Measurements from ENCODE around the gene GPX2. TPM values are rescaled to one million over a fixed set of nuclear protein-coding genes. Genes with fewer than 3 reads are reported as not detected.

The GPX2 gene
- total and polyA plus RNA-seq, 7 donors = 1.9 to 1,392 (median 374) TPM; not detected in 3

- no peak overlapping the region for H3K4me3 ChIP-seq
- no peaks in the 10 kb centered on the region for H3K4me1 ChIP-seq
- H3K27ac ChIP-seq = no peak overlapping the region
- TF ChIP-seq POLR2AphosphoS5 (IDR thresholded peaks at IDR 0.05) (no peak), EP300 (IDR thresholded peaks at IDR 0.05) (no peak), POLR2A (IDR thresholded peaks at IDR 0.05) (no peak), CTCF (IDR thresholded peaks at IDR 0.05) (no peak)
- intact Hi-C loops (cut with DNase I) = no loop called here
- DNase-seq = no peak
- peaks cover 0 to 6% (median 0%) of the 10 kb centered on the region in 3 donors for H3K27me3 ChIP-seq
- no peaks in the 10 kb centered on the region for H3K9me3 ChIP-seq
- no peaks in the 10 kb centered on the region for H3K36me3 ChIP-seq
- 90 to 96% methylated on average over 6 of the region's 6 CpGs for WGBS, 2 donors
Measured at GRCh38 chr14:64889352-64889751, 53.2 kb downstream of the GPX2 start.

Small RNA genes lying within 50 kb of the gene (small RNA-seq; reads per million reads assigned to genes)
- 0 reads per million in 3 donors for gene RPPH1-2P

Other genes with a start within 250 kb of the GPX2 start
- 10 to 100 TPM; 34.4 to 67.9 (median 52.3) TPM for gene PLEKHG3, start 238.3 kb downstream of the GPX2 start, total RNA-seq
- gene PLEKHG3, start 238.3 kb downstream of the GPX2 start, polyA plus RNA-seq = 10 to 100 TPM; 16.9 to 26.8 (median 17.4) TPM
- gene SPTB, start 62.8 kb downstream of the GPX2 start, total RNA-seq = 1 to 10 TPM in 3 of 4 donors, under 1 TPM in 1; 0.49 to 2.9 (median 2.2) TPM
- under 1 TPM in 2 of 3 donors, not detected in 1; 0.60 to 0.64 TPM for gene SPTB, start 62.8 kb downstream of the GPX2 start, polyA plus RNA-seq
- 100 to 1,000 TPM; 110 to 161 (median 142) TPM for gene CHURC1, start 28.3 kb downstream of the GPX2 start, total RNA-seq
- gene CHURC1, start 28.3 kb downstream of the GPX2 start, polyA plus RNA-seq = 10 to 100 TPM; 41.8 to 46.2 (median 42.5) TPM
- 10 to 100 TPM in 1 of 4 donors, 1 to 10 TPM in 3; 1.8 to 11.6 (median 4.0) TPM for gene RAB15, start 29.6 kb upstream of the GPX2 start, total RNA-seq
- 10 to 100 TPM; 28.9 to 31.8 (median 29.4) TPM for gene RAB15, start 29.6 kb upstream of the GPX2 start, polyA plus RNA-seq
- 10 to 100 TPM; 10.7 to 13.0 (median 11.9) TPM for gene FNTB, start 44.1 kb upstream of the GPX2 start, total RNA-seq
- 1 to 10 TPM; 6.9 to 8.4 (median 8.3) TPM for gene FNTB, start 44.1 kb upstream of the GPX2 start, polyA plus RNA-seq
- gene MAX, start 159.8 kb upstream of the GPX2 start, total RNA-seq = 10 to 100 TPM; 61.6 to 71.7 (median 65.0) TPM
- 100 to 1,000 TPM in 1 of 3 donors, 10 to 100 TPM in 2; 58.8 to 119 (median 93.7) TPM for gene MAX, start 159.8 kb upstream of the GPX2 start, polyA plus RNA-seq